K562 (cell line): Measurements from ENCODE around the gene DOCK7. TPM values are rescaled to one million over a fixed set of nuclear protein-coding genes. Genes with fewer than 3 reads are reported as not detected.

Experiments
- CC2D1A ChIP-seq: fragments of 450-650 bp; IDR thresholded peaks from 2 replicates; pipeline ENCODE4 v1.6.1; 2017; ENCODE audit warnings: mild to moderate bottlenecking
- CCAR2 ChIP-seq: fragments of 200-400 bp; formaldehyde crosslinking; IDR thresholded peaks from 2 replicates; pipeline ENCODE4 v1.6.1; 2017; ENCODE audit warnings: mild to moderate bottlenecking, low read depth, low read length
- CHD1 ChIP-seq: fragments of 200-600 bp; sonication (generic); IDR thresholded peaks from one replicate; pipeline ENCODE4 v1.6.1; 2012; ENCODE audit warnings: mild to moderate bottlenecking, moderate library complexity, low read length, inconsistent platforms
- FOXM1 ChIP-seq, 2 experiments: fragments of 450-650 bp in 1 of 2; sonication (generic) in 1 of 2; formaldehyde crosslinking in 1 of 2; IDR thresholded peaks; 2 replicates each; pipeline versions ENCODE4 v1.6.1 to v1.9.0; 2017 to 2022; ENCODE audit warnings: low read depth in 2 of 2, mild to moderate bottlenecking in 2 of 2, missing genetic modification reagents in 1 of 2, moderate library complexity in 1 of 2
- GATAD2B ChIP-seq: fragments of 450-650 bp; IDR thresholded peaks from 2 replicates; pipeline ENCODE4 v1.6.1; 2017; ENCODE audit warnings: mild to moderate bottlenecking, borderline replicate concordance
- MXI1 ChIP-seq: IDR thresholded peaks from 2 replicates; pipeline ENCODE4 v1.6.1; 2011; ENCODE audit warnings: low read depth, mild to moderate bottlenecking, improper control_type of control experiment, low read length
- NCOR1 ChIP-seq: fragments of 450-650 bp; IDR thresholded peaks from 2 replicates; pipeline ENCODE4 v1.6.1; 2016; ENCODE audit warnings: mild to moderate bottlenecking, moderate library complexity
- NUFIP1 ChIP-seq: fragments of 450-650 bp; IDR thresholded peaks from 2 replicates; pipeline ENCODE4 v1.6.1; 2018; ENCODE audit not compliant: partially characterized antibody
- POLR2AphosphoS5 ChIP-seq: IDR thresholded peaks from 2 replicates; pipeline ENCODE4 v1.6.1; 2011; ENCODE audit warnings: mild to moderate bottlenecking, low read depth, low read length, moderate library complexity; ENCODE audit not compliant: control insufficient read depth, insufficient read depth
- POLR3A ChIP-seq: IDR thresholded peaks from 2 replicates; pipeline ENCODE4 v1.6.1; 2011; ENCODE audit warnings: borderline replicate concordance, mild to moderate bottlenecking, moderate library complexity; ENCODE audit not compliant: insufficient read length, insufficient read depth; ENCODE audit errors: extremely low read depth
- SIRT6 ChIP-seq: IDR thresholded peaks from one replicate; pipeline ENCODE4 v1.6.1; 2012; ENCODE audit warnings: low read depth, mild to moderate bottlenecking, control low read depth, inconsistent platforms, low read length, moderate library complexity
- TCF3 ChIP-seq: sonication (generic); formaldehyde crosslinking; IDR thresholded peaks from 2 replicates; pipeline ENCODE4 v1.4.0; 2020; ENCODE audit warnings: mild to moderate bottlenecking, missing genetic modification reagents
- TEAD1 ChIP-seq, 2 experiments: fragments of 450-650 bp in 1 of 2; sonication (generic) in 1 of 2; formaldehyde crosslinking; IDR thresholded peaks; 2 replicates each; pipeline versions ENCODE4 v1.4.0 to v1.8.0; 2020 to 2022; ENCODE audit warnings: mild to moderate bottlenecking in 2 of 2, missing genetic modification reagents in 1 of 2
- TEAD4 ChIP-seq, 2 experiments: sonication (generic) in 1 of 2; formaldehyde crosslinking in 1 of 2; IDR thresholded peaks; 2 replicates each; pipeline versions ENCODE4 v1.6.1 to v1.8.0; 2012 to 2022; ENCODE audit warnings: borderline replicate concordance in 1 of 2, inconsistent platforms in 1 of 2, low read length in 1 of 2, mild to moderate bottlenecking in 1 of 2, missing genetic modification reagents in 1 of 2
- ZNF175 ChIP-seq: fragments of 200-800 bp; sonication (Bioruptor generic); IDR thresholded peaks from 2 replicates; pipeline ENCODE4 v1.6.1; 2016; ENCODE audit warnings: low read depth, mild to moderate bottlenecking, missing genetic modification characterization, missing compliant biosample characterization
- ZNF274 ChIP-seq: IDR thresholded peaks from 2 replicates; pipeline ENCODE4 v1.6.1; 2011; ENCODE audit warnings: low read depth, mild to moderate bottlenecking, low read length, moderate library complexity, borderline replicate concordance
- ZNF717 ChIP-seq: fragments of 250-450 bp; sonication (Bioruptor Pico); IDR thresholded peaks from 2 replicates; pipeline ENCODE4 v1.5.0; 2021
- ZSCAN32 ChIP-seq: fragments of 450-650 bp; formaldehyde crosslinking; IDR thresholded peaks from 2 replicates; pipeline ENCODE4 v1.4.0; 2020; ENCODE audit warnings: mild to moderate bottlenecking, moderate library complexity
- polyA plus RNA-seq, 8 experiments: library from polyadenylated mRNA; depleted of rRNA in 4 of 8; stranded (reverse) in 5 of 8; unstranded in 3 of 8; fragments of >200 nt; fragmentation: Nextera tagmentation in 2 of 8; fragmentation: Illumina TruSeq in 1 of 8; extraction: Ambion mirVana in 2 of 8; extraction: Trizol in 1 of 8; gene quantifications; 2 replicates each; pipeline versions ENCODE4 v1.2.1 to v1.2.3, GENCODE V29; 2011 to 2014; ENCODE audit warnings: inconsistent platforms in 1 of 8, missing spikeins in 1 of 8
- total RNA-seq, 7 experiments: library from RNA; depleted of rRNA in 6 of 7; stranded (reverse); fragments of >200 nt in 6 of 7; fragmentation: Illumina TruSeq in 2 of 7; extraction: Trizol in 2 of 7; gene quantifications; 2 replicates each; pipeline versions ENCODE4 v1.2.1 to v1.2.3, GENCODE V29; 2011 to 2021; ENCODE audit warnings: low replicate concordance in 1 of 7
- TF ChIP-seq, protein P1 (sequence below): fragments of 450-650 bp; conservative IDR thresholded peaks from 2 replicates; pipeline ENCODE4 v1.6.1; 2016; ENCODE audit warnings: missing genetic modification characterization, low read depth, mild to moderate bottlenecking, missing compliant biosample characterization, moderate library complexity
- TF ChIP-seq, protein P2 (sequence below): sonication (generic); formaldehyde crosslinking; IDR thresholded peaks from 2 replicates; pipeline ENCODE4 v1.8.1; 2023; ENCODE audit warnings: mild to moderate bottlenecking, missing genetic modification reagents
- TF ChIP-seq, protein P3 (sequence below): sonication (generic); formaldehyde crosslinking; IDR thresholded peaks from 2 replicates; pipeline ENCODE4 v1.8.0; 2022; ENCODE audit warnings: missing genetic modification reagents, mild to moderate bottlenecking, borderline replicate concordance

The DOCK7 gene
- total and polyA plus RNA-seq, 9 of the 15 experiments (the other 6 are each of a cell fraction or from before 2014, with no cell fraction given) = 4.9 to 35.1 (median 12.6) TPM

GRCh38 chr1:62539028-62539447 lies 149.1 kb downstream of the DOCK7 start (continued):
- TF ChIP-seq, protein P1, sequence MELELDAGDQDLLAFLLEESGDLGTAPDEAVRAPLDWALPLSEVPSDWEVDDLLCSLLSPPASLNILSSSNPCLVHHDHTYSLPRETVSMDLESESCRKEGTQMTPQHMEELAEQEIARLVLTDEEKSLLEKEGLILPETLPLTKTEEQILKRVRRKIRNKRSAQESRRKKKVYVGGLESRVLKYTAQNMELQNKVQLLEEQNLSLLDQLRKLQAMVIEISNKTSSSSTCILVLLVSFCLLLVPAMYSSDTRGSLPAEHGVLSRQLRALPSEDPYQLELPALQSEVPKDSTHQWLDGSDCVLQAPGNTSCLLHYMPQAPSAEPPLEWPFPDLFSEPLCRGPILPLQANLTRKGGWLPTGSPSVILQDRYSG (tag) = no peak
- TF ChIP-seq, protein P2, sequence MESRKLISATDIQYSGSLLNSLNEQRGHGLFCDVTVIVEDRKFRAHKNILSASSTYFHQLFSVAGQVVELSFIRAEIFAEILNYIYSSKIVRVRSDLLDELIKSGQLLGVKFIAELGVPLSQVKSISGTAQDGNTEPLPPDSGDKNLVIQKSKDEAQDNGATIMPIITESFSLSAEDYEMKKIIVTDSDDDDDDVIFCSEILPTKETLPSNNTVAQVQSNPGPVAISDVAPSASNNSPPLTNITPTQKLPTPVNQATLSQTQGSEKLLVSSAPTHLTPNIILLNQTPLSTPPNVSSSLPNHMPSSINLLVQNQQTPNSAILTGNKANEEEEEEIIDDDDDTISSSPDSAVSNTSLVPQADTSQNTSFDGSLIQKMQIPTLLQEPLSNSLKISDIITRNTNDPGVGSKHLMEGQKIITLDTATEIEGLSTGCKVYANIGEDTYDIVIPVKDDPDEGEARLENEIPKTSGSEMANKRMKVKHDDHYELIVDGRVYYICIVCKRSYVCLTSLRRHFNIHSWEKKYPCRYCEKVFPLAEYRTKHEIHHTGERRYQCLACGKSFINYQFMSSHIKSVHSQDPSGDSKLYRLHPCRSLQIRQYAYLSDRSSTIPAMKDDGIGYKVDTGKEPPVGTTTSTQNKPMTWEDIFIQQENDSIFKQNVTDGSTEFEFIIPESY (CRISPR knock-in tag) = no peak
- TF ChIP-seq, protein P3, sequence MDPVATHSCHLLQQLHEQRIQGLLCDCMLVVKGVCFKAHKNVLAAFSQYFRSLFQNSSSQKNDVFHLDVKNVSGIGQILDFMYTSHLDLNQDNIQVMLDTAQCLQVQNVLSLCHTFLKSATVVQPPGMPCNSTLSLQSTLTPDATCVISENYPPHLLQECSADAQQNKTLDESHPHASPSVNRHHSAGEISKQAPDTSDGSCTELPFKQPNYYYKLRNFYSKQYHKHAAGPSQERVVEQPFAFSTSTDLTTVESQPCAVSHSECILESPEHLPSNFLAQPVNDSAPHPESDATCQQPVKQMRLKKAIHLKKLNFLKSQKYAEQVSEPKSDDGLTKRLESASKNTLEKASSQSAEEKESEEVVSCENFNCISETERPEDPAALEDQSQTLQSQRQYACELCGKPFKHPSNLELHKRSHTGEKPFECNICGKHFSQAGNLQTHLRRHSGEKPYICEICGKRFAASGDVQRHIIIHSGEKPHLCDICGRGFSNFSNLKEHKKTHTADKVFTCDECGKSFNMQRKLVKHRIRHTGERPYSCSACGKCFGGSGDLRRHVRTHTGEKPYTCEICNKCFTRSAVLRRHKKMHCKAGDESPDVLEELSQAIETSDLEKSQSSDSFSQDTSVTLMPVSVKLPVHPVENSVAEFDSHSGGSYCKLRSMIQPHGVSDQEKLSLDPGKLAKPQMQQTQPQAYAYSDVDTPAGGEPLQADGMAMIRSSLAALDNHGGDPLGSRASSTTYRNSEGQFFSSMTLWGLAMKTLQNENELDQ = no peak
- TF ChIP-seq NUFIP1 (no peak), NCOR1 (peak; percentile 67), ZNF717 (CRISPR knock-in tag) (no peak), CHD1 (no peak), MXI1 (0 out of 2 replicates have a peak, but pooled peaks have one; percentile 24), TCF3 (CRISPR knock-in tag) (peak; percentile 74), TEAD4 (IDR thresholded peaks at IDR 0.05; ENCODE audit: low read length) (peak; percentile 86), TEAD4 (CRISPR knock-in tag; IDR thresholded peaks at IDR 0.05; ENCODE audit: borderline replicate concordance) (no peak), CCAR2 (no peak), GATAD2B (peak; percentile 23; the same call in 1 of the 2 replicates), ZNF175 (no peak), CC2D1A (no peak), POLR2AphosphoS5 (0 out of 2 replicates have a peak, but pooled peaks have one; percentile 26), ZSCAN32 (CRISPR knock-in tag) (no peak), POLR3A (no peak), ZNF274 (no peak), FOXM1 (IDR thresholded peaks at IDR 0.05; ENCODE audit: low read depth) (peak; percentile 57), FOXM1 (CRISPR knock-in tag; IDR thresholded peaks at IDR 0.05; ENCODE audit: low read depth) (no peak), SIRT6 (no peak), TEAD1 (CRISPR knock-in tag; IDR thresholded peaks at IDR 0.05) (no peak)
